Nephron (organoid): Measurements from ENCODE around the gene VPS26C.

Experiments used
- H3K27ac Mint-ChIP-seq, 3 experiments: 2 replicates each; pipeline ENCODE4 v1.8.0; 2020; ENCODE audit warnings: mixed read lengths in 3 of 3, mild to moderate bottlenecking in 2 of 3, moderate library complexity in 1 of 3
- H3K27me3 Mint-ChIP-seq: 2 replicates; pipeline ENCODE4 v1.8.0; 2021; ENCODE audit warnings: low read depth, mild to moderate bottlenecking, moderate library complexity, mixed read lengths
- H3K36me3 Mint-ChIP-seq: 2 replicates; pipeline ENCODE4 v1.8.0; 2020; ENCODE audit warnings: low read depth, mixed read lengths
- H3K4me1 Mint-ChIP-seq: 2 replicates; pipeline ENCODE4 v1.8.0; 2020; ENCODE audit warnings: mixed read lengths
- H3K4me3 Mint-ChIP-seq, 3 experiments: 2 replicates each; pipeline ENCODE4 v1.8.0; 2020; ENCODE audit warnings: mild to moderate bottlenecking in 3 of 3, mixed read lengths in 3 of 3, moderate library complexity in 2 of 3
- H3K9me3 Mint-ChIP-seq: 2 replicates; pipeline ENCODE4 v1.8.0; 2020; ENCODE audit warnings: mixed read lengths
- TF ChIP-seq, protein P1 (sequence below), 3 experiments: fragments of 200-600 bp; sonication (generic); IDR thresholded peaks; one replicate each; pipeline ENCODE4 v1.5.0; 2021; ENCODE audit warnings: antibody characterized with exemption in 3 of 3; ENCODE audit not compliant: unreplicated experiment in 3 of 3

Gene VPS26C

DNA sequence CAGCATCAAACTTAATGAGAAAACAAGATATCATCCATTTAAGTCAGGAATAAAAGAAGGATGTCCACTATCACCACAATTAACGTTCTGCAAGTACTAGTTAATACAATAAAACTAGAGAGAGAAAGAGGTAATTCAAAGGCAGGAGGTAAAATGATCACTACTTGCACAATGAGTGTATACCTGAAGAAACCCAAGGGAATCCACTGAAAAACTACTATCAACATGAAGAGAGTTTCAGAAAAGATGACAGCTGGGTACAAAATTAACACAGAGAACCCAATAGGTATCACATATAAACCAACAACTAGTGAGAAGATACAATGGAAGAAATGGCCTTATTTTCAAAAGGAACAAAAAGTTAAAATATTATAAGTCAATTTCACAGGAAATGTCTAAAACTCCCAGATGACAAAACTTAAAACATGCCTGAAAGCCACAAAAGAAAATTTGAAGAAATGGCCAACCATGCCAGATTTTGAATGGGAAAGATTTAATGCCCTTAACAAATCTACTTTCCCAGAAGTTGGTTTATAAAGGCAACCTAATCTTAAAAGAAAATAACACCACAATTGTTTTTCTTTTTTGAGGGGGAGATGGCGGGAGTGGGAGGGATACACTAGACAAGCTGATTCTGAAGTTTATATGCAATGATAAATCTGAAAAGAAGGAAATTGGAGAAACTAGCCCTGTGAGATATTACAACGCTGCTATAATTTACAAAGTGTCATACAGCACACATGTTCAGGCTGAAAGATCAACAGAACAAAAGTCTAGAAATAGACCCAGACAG lies 17.8 kb downstream of the VPS26C start:
- Mint-ChIP-seq H3K36me3 (peaks cover 4% of the 10 kb centered on the region), H3K4me3 (no peak overlapping the region), H3K27ac (peak overlapping the region; percentile 21 to 58 (median 41)), H3K27me3 (no peaks in the 10 kb centered on the region), H3K4me1 (peaks cover 57% of the 10 kb centered on the region), H3K9me3 (no peaks in the 10 kb centered on the region)
- TF ChIP-seq, protein P1, sequence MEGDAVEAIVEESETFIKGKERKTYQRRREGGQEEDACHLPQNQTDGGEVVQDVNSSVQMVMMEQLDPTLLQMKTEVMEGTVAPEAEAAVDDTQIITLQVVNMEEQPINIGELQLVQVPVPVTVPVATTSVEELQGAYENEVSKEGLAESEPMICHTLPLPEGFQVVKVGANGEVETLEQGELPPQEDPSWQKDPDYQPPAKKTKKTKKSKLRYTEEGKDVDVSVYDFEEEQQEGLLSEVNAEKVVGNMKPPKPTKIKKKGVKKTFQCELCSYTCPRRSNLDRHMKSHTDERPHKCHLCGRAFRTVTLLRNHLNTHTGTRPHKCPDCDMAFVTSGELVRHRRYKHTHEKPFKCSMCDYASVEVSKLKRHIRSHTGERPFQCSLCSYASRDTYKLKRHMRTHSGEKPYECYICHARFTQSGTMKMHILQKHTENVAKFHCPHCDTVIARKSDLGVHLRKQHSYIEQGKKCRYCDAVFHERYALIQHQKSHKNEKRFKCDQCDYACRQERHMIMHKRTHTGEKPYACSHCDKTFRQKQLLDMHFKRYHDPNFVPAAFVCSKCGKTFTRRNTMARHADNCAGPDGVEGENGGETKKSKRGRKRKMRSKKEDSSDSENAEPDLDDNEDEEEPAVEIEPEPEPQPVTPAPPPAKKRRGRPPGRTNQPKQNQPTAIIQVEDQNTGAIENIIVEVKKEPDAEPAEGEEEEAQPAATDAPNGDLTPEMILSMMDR (IDR thresholded peaks at IDR 0.05; ENCODE audit: unreplicated experiment in 3 of 3) = no peak

DNA sequence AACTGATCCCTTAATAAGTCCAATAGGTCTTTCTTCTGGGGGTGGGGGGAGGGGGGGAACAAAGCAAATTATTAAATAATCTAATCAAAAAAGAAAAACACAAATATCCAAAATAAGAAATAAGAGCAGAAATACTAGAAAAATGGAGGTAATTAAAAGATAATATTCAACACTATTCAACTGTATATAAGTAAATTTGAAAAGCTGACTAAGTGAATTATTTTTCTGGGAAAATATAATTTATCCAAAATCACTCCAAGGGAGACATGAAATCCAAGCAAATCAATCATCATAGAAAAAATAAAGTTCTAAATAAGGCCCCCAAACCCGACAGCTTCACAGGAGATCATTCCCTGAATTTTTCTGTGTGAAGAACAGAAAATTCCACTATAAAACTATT lies 18.8 kb downstream of the VPS26C start:
- TF ChIP-seq, protein P1 (IDR thresholded peaks at IDR 0.05; ENCODE audit: unreplicated experiment in 3 of 3) = no peak
- Mint-ChIP-seq H3K36me3 (peaks cover 4% of the 10 kb centered on the region), H3K9me3 (no peaks in the 10 kb centered on the region), H3K27ac (no peak overlapping the region), H3K27me3 (no peaks in the 10 kb centered on the region), H3K4me3 (no peak overlapping the region), H3K4me1 (peaks cover 55% of the 10 kb centered on the region)

DNA sequence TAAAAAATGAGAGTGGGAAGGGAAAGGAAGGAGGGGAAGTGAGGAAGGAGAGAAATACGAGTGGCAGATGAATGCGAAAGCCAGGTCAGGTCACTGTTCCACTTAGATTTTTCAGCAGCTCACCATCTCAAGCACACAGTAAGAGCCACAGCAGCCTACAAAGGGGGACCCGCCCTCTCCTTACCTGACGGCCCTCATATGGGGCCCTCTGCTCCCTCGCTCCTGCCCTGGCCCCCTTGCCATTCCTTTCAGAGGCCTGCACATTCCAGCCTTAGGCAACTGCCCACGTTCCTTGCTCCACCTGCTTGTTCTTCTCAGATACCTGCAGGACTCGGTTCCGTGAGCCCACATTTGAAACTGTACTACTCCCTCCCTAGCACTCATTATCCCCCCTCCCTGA lies 22.0 kb downstream of the VPS26C start:
- Mint-ChIP-seq H3K9me3 (no peaks in the 10 kb centered on the region), H3K27ac (peak overlapping the region in 2 of 3 experiments; percentile 16 to 44), H3K4me1 (peaks cover 50% of the 10 kb centered on the region), H3K4me3 (no peak overlapping the region), H3K36me3 (peaks cover 13% of the 10 kb centered on the region), H3K27me3 (no peaks in the 10 kb centered on the region)
- TF ChIP-seq, protein P1 (IDR thresholded peaks at IDR 0.05; ENCODE audit: unreplicated experiment in 3 of 3) = no peak

DNA sequence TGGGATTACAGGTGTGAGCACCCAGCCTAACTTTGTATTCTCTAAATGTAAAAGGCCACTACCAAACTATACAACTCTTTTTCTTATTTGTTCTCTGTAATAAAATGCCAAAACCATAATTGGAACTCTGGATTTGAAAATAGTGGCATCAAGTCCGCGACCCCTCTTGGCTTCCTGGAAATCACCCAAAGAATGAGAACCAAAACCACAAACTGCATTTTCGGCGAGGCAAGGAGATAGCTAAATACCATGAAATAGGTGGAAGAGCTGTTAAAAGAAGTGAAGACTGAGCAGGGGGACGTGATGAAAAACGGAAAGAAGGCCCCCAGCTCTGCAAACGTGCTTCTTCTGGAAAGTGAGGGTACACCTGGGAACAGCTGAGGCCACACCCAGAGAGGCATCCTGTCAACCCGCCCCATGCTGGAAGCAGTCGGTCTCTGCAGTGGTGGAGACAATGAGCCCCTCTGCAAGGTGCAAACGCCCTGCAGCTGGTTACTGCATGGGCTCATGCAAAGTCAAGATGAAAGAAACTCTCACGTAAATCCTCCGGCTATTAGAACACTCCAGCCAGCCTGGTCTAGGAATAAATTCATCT lies 22.5 kb downstream of the VPS26C start:
- H3K27ac Mint-ChIP-seq = peak overlapping the region in 2 of 3 experiments; percentile 16 to 44
- H3K36me3 Mint-ChIP-seq = peaks cover 13% of the 10 kb centered on the region
- TF ChIP-seq, protein P1 (IDR thresholded peaks at IDR 0.05; ENCODE audit: unreplicated experiment in 3 of 3) = no peak
- H3K9me3 Mint-ChIP-seq = no peaks in the 10 kb centered on the region
- H3K4me1 Mint-ChIP-seq = peaks cover 46% of the 10 kb centered on the region
- no peak overlapping the region for H3K4me3 Mint-ChIP-seq
- H3K27me3 Mint-ChIP-seq = no peaks in the 10 kb centered on the region

DNA sequence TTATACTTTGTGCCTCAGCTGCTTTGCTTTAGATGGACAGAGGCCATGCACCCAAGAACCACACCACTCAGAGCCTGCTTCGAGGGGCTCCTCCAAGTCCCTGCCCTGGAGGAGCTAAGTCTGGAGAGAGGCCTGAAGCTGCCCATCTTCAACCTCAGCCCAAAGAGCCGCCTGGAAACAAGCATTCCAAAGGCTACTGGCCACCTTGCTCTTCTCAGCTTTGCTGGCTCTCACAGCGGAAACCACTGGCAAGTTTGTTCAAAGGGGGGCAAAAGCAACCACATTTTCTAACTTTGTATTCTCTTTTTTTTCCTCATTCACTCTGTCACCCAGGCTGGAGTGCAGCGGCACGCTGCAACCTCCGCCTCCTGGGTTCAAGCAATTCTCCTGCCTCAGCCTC lies 23.2 kb downstream of the VPS26C start:
- Mint-ChIP-seq H3K9me3 (no peaks in the 10 kb centered on the region), H3K36me3 (peaks cover 19% of the 10 kb centered on the region), H3K4me1 (peaks cover 40% of the 10 kb centered on the region), H3K27me3 (no peaks in the 10 kb centered on the region), H3K4me3 (no peak overlapping the region), H3K27ac (no peak overlapping the region)
- TF ChIP-seq, protein P1 (IDR thresholded peaks at IDR 0.05; ENCODE audit: unreplicated experiment in 3 of 3) = no peak
